ENCODE results near the gene HKDC1.

DNA sequence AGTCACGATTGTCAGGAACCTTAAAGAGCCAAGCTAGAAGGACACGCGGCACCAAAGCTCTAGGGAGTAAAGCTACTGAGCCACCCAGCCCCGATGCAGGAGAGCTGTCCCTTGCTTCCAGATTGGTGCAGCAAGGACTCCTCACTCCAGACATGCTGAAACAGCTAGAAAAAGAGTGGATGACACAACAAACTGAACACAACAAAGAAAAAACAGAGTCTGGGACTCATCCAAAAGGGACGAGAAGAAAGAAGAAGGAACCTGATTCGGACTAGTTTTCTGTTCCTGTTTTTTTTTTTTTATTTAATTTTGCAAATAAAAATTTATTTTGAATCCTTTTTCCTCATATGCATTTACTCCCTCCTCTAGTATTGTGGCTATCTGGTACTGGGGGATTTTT lies 11.4 kb upstream of the HKDC1 start:
- no peak for TF ChIP-seq TCF7L2 (IDR thresholded peaks at IDR 0.05; ENCODE audit: borderline replicate concordance, extremely low read depth, insufficient read depth, insufficient read length)
- TF ChIP-seq, protein P1, sequence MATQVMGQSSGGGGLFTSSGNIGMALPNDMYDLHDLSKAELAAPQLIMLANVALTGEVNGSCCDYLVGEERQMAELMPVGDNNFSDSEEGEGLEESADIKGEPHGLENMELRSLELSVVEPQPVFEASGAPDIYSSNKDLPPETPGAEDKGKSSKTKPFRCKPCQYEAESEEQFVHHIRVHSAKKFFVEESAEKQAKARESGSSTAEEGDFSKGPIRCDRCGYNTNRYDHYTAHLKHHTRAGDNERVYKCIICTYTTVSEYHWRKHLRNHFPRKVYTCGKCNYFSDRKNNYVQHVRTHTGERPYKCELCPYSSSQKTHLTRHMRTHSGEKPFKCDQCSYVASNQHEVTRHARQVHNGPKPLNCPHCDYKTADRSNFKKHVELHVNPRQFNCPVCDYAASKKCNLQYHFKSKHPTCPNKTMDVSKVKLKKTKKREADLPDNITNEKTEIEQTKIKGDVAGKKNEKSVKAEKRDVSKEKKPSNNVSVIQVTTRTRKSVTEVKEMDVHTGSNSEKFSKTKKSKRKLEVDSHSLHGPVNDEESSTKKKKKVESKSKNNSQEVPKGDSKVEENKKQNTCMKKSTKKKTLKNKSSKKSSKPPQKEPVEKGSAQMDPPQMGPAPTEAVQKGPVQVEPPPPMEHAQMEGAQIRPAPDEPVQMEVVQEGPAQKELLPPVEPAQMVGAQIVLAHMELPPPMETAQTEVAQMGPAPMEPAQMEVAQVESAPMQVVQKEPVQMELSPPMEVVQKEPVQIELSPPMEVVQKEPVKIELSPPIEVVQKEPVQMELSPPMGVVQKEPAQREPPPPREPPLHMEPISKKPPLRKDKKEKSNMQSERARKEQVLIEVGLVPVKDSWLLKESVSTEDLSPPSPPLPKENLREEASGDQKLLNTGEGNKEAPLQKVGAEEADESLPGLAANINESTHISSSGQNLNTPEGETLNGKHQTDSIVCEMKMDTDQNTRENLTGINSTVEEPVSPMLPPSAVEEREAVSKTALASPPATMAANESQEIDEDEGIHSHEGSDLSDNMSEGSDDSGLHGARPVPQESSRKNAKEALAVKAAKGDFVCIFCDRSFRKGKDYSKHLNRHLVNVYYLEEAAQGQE (IDR thresholded peaks at IDR 0.05; ENCODE audit: low read depth), result no peak
- TF ChIP-seq POLR2A (IDR thresholded peaks at IDR 0.05; ENCODE audit: borderline replicate concordance, extremely low read depth, insufficient read depth, insufficient read length), result no peak
- no peak for TF ChIP-seq JUND (IDR thresholded peaks at IDR 0.05)
- no peak for TF ChIP-seq SIN3A (IDR thresholded peaks at IDR 0.05; ENCODE audit: low read depth)
- TF ChIP-seq, protein P2, sequence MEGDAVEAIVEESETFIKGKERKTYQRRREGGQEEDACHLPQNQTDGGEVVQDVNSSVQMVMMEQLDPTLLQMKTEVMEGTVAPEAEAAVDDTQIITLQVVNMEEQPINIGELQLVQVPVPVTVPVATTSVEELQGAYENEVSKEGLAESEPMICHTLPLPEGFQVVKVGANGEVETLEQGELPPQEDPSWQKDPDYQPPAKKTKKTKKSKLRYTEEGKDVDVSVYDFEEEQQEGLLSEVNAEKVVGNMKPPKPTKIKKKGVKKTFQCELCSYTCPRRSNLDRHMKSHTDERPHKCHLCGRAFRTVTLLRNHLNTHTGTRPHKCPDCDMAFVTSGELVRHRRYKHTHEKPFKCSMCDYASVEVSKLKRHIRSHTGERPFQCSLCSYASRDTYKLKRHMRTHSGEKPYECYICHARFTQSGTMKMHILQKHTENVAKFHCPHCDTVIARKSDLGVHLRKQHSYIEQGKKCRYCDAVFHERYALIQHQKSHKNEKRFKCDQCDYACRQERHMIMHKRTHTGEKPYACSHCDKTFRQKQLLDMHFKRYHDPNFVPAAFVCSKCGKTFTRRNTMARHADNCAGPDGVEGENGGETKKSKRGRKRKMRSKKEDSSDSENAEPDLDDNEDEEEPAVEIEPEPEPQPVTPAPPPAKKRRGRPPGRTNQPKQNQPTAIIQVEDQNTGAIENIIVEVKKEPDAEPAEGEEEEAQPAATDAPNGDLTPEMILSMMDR (IDR thresholded peaks at IDR 0.05 in 2 of 3, conservative IDR thresholded peaks at IDR 0.05 in 1 of 3; ENCODE audit: borderline replicate concordance in 1 of 3, insufficient read depth in 1 of 3, low read depth in 2 of 3, low read length in 2 of 3), result no peak
- no peak for TF ChIP-seq SP1 (IDR thresholded peaks at IDR 0.05; ENCODE audit: low read depth)
- no peak for TF ChIP-seq POLR2AphosphoS5 (IDR thresholded peaks at IDR 0.05; ENCODE audit: low read depth, low read length)
- no peak for TF ChIP-seq EGR1 (IDR thresholded peaks at IDR 0.05; ENCODE audit: low read depth)
- TF ChIP-seq, protein P3, sequence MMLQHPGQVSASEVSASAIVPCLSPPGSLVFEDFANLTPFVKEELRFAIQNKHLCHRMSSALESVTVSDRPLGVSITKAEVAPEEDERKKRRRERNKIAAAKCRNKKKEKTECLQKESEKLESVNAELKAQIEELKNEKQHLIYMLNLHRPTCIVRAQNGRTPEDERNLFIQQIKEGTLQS (IDR thresholded peaks at IDR 0.05), result no peak
- TF ChIP-seq ELF1 (IDR thresholded peaks at IDR 0.05; ENCODE audit: borderline replicate concordance, low read depth), result no peak
